Kidney epithelial cell (primary cell): ENCODE measurements around the gene GGT5. TPM values are rescaled to one million over a fixed set of nuclear protein-coding genes. Genes with fewer than 3 reads are reported as not detected.
A peak's percentile ranks its signal among the peaks of the same experiment; 100 is the strongest.
"Not testable (repeated sequence)": the region's sequence is repeated elsewhere in the genome, so short reads cannot be mapped to it uniquely, and the experiment has no call there.

Source experiments
- DNase-seq: peaks from one replicate; pipeline ENCODE4 v3.0.0-alpha.2; 2010; ENCODE audit warnings: low read depth
- H3K27me3 ChIP-seq: 2 replicates; pipeline ENCODE4 v1.6.0; 2011; ENCODE audit warnings: low read length; ENCODE audit not compliant: control insufficient read depth, insufficient read depth
- H3K36me3 ChIP-seq: 2 replicates; pipeline ENCODE4 v1.5.1; 2011; ENCODE audit warnings: low read length; ENCODE audit not compliant: control insufficient read depth, insufficient read depth
- H3K4me3 ChIP-seq: 2 replicates; pipeline ENCODE4 v1.5.1; 2011; ENCODE audit warnings: low read depth, mild to moderate bottlenecking, control low read depth, low read length
- CTCF ChIP-seq: IDR thresholded peaks from 2 replicates; pipeline ENCODE4 v1.5.1; 2011; ENCODE audit warnings: mild to moderate bottlenecking, moderate library complexity, low read length, control low read depth, inconsistent platforms; ENCODE audit not compliant: insufficient read depth, poor library complexity, severe bottlenecking
- total RNA-seq: library from RNA; depleted of rRNA; stranded (reverse); fragments of >200 nt; gene quantifications from 2 replicates; pipeline ENCODE4 v1.2.3, GENCODE V29; 2015

The GGT5 gene
- total RNA-seq, 1 donor from 2014 or later, result 5.9 TPM

- peak; percentile 48 for DNase-seq
- Histone ChIP-seq H3K27me3 (no peaks in the 10 kb centered on the region), H3K36me3 (no peaks in the 10 kb centered on the region), H3K4me3 (peak within 1 kb of the TSS; percentile 77)
- peak; percentile 1 for TF ChIP-seq CTCF
Measured at GRCh38 chr22:24270556-24271385, 25.9 kb upstream of the GGT5 start, which contains the start of gene SPECC1L. Gene SPECC1L (plus strand): TSS chr22:24270831. CDS start chr22:24302232, 31,401 bp downstream.

GRCh38 chr22:24266495-24266894, 21.6 kb upstream of the GGT5 start:
- H3K4me3 ChIP-seq, H3K36me3 ChIP-seq, H3K27me3 ChIP-seq, DNase-seq: not testable (repeated sequence)

DNA sequence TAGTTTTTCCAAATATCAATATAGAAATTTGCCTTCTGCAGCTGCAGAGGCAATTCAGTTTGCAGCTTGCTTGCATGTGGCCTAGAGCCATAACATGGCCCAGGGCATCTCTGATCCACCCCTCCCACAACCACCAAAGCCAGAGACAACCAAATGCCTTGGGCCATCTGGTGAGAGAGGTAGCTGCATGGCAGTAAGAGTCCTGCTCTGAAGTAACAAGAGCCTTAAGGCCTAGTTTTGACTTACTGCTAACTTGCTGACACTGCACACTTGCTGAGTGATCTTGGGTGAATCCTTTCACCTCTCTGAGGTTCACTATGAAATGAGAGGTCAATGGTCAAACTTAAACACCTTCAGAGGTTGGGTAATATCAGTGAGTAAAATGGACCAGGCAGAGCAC, 20.9 kb upstream of the GGT5 start:
- no peak for TF ChIP-seq CTCF
- no peaks in the 10 kb centered on the region for H3K27me3 ChIP-seq
- H3K4me3 ChIP-seq, result no peak overlapping the region
- DNase-seq, result no peak
- no peaks in the 10 kb centered on the region for H3K36me3 ChIP-seq

- not testable (repeated sequence) for H3K27me3 ChIP-seq, H3K4me3 ChIP-seq, H3K36me3 ChIP-seq, DNase-seq
Measured at GRCh38 chr22:24264329-24264896, 19.5 kb upstream of the GGT5 start.

DNA sequence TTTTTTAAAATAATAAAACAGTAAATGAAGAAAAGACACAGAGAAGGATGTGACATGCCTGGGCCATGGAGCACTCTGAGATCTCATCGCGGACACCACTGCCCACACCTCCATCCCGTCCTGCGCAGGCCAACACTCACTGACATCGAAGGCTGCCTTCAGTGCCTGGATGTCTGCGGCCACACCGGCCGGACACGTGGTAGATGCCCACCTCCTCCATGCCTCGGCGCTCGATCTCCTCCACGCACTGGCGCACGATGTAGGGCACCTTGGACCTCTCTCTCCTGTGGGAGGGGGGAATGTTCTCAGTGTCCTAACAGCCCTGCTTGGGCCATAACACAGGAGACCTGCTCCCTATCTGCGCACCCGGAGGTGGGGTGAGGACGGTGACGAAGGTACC, 18.6 kb upstream of the GGT5 start:
- DNase-seq, H3K4me3 ChIP-seq, H3K36me3 ChIP-seq, H3K27me3 ChIP-seq: not testable (repeated sequence)

DNA sequence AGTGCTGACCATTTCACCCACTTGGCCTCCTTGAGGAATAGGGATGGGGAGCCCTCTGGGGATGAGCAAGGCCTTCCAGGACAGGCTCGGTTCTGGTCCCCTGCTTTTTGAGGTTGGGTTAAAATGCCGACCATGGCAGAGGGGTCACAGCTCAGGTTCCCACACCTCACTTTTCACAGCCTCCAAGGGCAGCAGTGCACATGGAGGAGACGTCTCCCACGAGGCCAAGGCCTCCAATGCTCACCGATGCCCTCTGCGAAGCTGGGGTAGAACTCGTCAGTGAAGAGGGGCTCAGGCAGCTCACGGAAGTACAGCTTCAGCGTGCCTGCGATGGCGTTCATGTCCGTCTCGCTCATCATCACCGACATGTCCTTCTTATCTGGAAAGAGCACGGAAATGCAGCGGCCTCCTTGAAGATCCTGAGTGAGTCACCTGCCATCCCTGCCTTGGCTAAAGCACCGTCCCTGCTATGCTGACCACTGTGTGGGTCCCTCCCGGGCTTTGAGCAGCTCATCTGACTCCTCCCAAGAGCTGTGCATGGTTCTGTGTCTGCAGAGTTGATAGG, 17.4 kb upstream of the GGT5 start:
- H3K36me3 ChIP-seq, H3K4me3 ChIP-seq, DNase-seq, H3K27me3 ChIP-seq: not testable (repeated sequence)

GRCh38 chr22:24259459-24259858, 14.6 kb upstream of the GGT5 start:
- TF ChIP-seq CTCF, result peak; percentile 43
- H3K27me3 ChIP-seq, H3K4me3 ChIP-seq, DNase-seq, H3K36me3 ChIP-seq: not testable (repeated sequence)

GRCh38 chr22:24256736-24257135, 11.9 kb upstream of the GGT5 start:
- not testable (repeated sequence) for H3K36me3 ChIP-seq, DNase-seq, H3K27me3 ChIP-seq, H3K4me3 ChIP-seq

DNA sequence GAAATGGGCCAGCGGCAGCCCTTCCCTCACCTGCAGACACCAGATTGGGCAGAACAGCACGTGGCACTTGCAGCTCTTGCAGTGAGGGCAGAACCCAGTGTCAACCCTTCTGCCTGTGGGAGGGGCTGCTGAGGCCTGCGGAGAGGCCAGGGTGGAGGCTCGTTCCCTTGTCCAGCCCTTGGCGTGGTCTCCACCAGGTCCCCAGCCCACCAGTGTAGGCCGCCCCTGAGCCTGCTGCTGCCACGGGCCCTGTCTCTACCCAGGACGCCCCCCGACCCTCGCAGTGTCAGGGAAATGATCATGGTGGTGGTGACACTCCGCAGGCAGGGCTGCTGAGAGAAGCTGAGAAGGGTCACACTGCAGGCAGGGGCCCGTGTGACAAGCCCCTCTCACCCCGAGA, 11.3 kb upstream of the GGT5 start:
- DNase-seq, H3K36me3 ChIP-seq, H3K4me3 ChIP-seq, H3K27me3 ChIP-seq: not testable (repeated sequence)

DNA sequence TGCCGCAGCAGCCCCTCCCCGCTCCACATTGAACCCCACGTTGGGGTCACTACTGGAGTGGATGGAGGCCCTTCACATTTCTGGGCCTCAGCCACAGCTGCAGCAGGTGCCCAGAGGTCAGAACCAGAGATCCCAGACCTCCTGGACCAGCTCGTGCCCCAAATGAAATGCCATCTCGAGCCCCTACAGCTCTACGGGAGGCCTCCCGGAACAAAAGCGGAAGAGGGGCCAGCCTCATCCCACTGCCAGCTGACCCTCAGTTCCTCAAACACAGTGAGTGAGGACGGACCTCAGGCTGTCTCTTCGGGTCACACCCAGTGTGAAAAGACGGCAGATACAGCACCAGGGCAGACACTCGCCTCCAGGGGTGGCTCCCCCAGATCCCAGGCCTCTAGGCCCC, 8.2 kb upstream of the GGT5 start:
- not testable (repeated sequence) for H3K4me3 ChIP-seq, DNase-seq, H3K36me3 ChIP-seq, H3K27me3 ChIP-seq

DNA sequence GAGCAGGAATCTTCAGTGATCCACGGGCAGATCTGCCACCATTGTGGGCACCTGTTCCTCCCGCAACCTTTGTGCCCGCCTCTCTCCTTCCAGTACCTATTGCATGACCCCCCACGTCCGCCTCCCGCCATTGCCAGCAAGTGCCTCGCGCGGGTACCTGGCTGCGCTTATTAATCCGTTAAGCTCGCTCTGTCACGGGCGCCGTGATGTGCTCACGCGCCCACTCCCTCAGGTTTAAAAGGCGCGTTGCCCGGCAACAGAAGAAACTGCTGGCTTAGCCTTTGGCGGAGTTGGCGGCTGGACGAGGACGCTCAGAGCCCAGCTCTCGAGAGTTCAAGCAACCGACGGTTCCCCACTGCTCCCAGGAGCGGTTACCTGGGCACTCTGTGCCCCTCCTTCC, 6.4 kb upstream of the GGT5 start:
- H3K4me3 ChIP-seq, H3K36me3 ChIP-seq, DNase-seq, H3K27me3 ChIP-seq: not testable (repeated sequence)
